Jurkat, Clone E6-1 (cell line): ENCODE measurements around the gene TCF20.

ENCODE experiments used
- DNase-seq: peaks from one replicate; pipeline ENCODE4 v3.0.0-alpha.2; 2011; ENCODE audit warnings: low read depth, low spot score
- H3K4me3 ChIP-seq: 2 replicates; pipeline ENCODE4 v1.5.1; 2011; ENCODE audit warnings: mild to moderate bottlenecking, low read length, control low read depth, moderate library complexity

TCF20 gene

GRCh38 chr22:42301077-42301741 lies 30.8 kb upstream of the TCF20 start:
- H3K4me3 ChIP-seq: peak overlapping the region; percentile 45
- DNase-seq: no peak

GRCh38 chr22:42300259-42301076 lies 30.0 kb upstream of the TCF20 start:
- peak; percentile 61 for DNase-seq
- peak overlapping the region; percentile 45 for H3K4me3 ChIP-seq

GRCh38 chr22:42299586-42300258 lies 29.3 kb upstream of the TCF20 start:
- peak; percentile 84 for DNase-seq
- peak overlapping the region; percentile 45 for H3K4me3 ChIP-seq

- DNase-seq: no peak
Observed at GRCh38 chr22:42298746-42299145, 28.3 kb upstream of the TCF20 start.

GRCh38 chr22:42297778-42298177 lies 27.3 kb upstream of the TCF20 start:
- H3K4me3 ChIP-seq: no peak overlapping the region
- DNase-seq: no peak

More at GRCh38 chr22:42298746-42299145, 28.3 kb upstream of the TCF20 start:
- no peak overlapping the region for H3K4me3 ChIP-seq

- no peak for DNase-seq
- H3K4me3 ChIP-seq: no peak overlapping the region
Observed at GRCh38 chr22:42296883-42297282, 26.4 kb upstream of the TCF20 start.

- DNase-seq: peak; percentile 48
- no peak overlapping the region for H3K4me3 ChIP-seq
Observed at GRCh38 chr22:42296381-42296853, 26.0 kb upstream of the TCF20 start.

- H3K4me3 ChIP-seq: no peak overlapping the region
- DNase-seq: peak; percentile 77
Observed at GRCh38 chr22:42294034-42294985, 23.9 kb upstream of the TCF20 start.

GRCh38 chr22:42292732-42293520 lies 22.5 kb upstream of the TCF20 start:
- DNase-seq: no peak

GRCh38 chr22:42291287-42291686 lies 20.8 kb upstream of the TCF20 start:
- no peak overlapping the region for H3K4me3 ChIP-seq
- no peak for DNase-seq

More at GRCh38 chr22:42292732-42293520, 22.5 kb upstream of the TCF20 start:
- H3K4me3 ChIP-seq: no peak overlapping the region

- no peak for DNase-seq
- no peak overlapping the region for H3K4me3 ChIP-seq
Observed at GRCh38 chr22:42289671-42290541, 19.5 kb upstream of the TCF20 start.

GRCh38 chr22:42288791-42289190 lies 18.3 kb upstream of the TCF20 start:
- DNase-seq: no peak
- no peak overlapping the region for H3K4me3 ChIP-seq

- peak overlapping the region; percentile 40 for H3K4me3 ChIP-seq
- peak; percentile 87 for DNase-seq
Observed at GRCh38 chr22:42287174-42287890, 16.9 kb upstream of the TCF20 start.

GRCh38 chr22:42286205-42286604 lies 15.8 kb upstream of the TCF20 start:
- H3K4me3 ChIP-seq: peak overlapping the region; percentile 40
- DNase-seq: peak; percentile 96

- H3K4me3 ChIP-seq: peak overlapping the region; percentile 40
- DNase-seq: no peak
Observed at GRCh38 chr22:42285604-42286003, 15.2 kb upstream of the TCF20 start.

- no peak overlapping the region for H3K4me3 ChIP-seq
- DNase-seq: no peak
Observed at GRCh38 chr22:42284643-42285181, 14.3 kb upstream of the TCF20 start.
